Keratinocyte (primary cell): ENCODE measurements around the gene MT1E.

Experiments
- CTCF ChIP-seq, 3 experiments: IDR thresholded peaks in 1 of 3; conservative IDR thresholded peaks in 1 of 3; optimal IDR thresholded peaks in 1 of 3; 2 replicates in 2 of 3; 3 replicates in 1 of 3; pipeline versions ENCODE3 to v1.5.1; 2011; ENCODE audit warnings: low read length in 3 of 3, mild to moderate bottlenecking in 3 of 3, moderate library complexity in 2 of 3, control low read depth in 1 of 3, inconsistent platforms in 1 of 3; ENCODE audit not compliant: insufficient read depth in 2 of 3; ENCODE audit errors: extremely low read depth in 1 of 3
- EZH2 ChIP-seq: IDR thresholded peaks from one replicate; pipeline ENCODE4 v1.6.1; 2012; ENCODE audit warnings: inconsistent platforms, mild to moderate bottlenecking, low read length, moderate library complexity

DNA sequence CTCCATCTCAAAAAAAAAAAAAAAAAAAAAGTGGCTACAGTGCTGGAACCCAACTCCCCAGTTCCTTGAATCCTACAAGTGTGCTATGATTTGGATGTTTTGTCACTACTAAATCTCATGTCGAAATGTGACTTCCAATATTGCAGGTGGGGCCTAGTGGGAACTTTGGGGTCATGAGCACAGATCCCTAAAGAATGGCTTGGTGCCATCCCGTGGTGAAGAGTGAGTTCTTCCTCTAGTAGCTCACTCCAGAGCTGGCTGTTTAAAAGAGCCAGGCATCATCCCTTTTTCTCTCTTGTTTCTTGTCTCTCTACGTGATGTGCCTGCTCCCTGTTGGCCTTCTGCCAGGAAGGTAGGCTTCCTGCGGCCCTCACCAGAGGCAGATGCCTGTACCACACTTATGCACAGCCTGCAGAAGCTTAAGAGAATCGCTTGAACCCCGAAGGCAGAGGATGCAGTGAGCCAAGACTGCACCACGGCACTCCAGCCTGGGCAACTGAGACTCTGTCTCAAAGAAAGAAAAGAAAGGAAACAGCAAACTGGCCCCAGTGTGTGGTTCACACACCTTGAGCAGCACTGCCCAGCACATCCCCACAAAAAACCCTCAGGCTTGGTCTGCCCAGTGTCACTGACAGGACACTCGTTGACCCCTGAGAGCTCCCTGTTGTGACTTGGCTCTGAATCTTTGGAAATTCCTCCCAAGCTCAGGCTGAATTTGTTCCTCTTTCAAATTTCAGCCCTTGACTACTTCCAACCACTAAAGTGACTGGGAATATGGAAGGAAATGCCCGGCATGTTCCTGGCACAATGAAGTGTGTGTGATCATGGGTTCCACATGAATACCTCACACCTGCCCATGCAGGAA lies 3.1 kb downstream of the MT1E start:
- no peak for TF ChIP-seq CTCF (optimal IDR thresholded peaks at IDR 0.05 in 1 of 3, IDR thresholded peaks at IDR 0.05 in 1 of 3, conservative IDR thresholded peaks at IDR 0.05 in 1 of 3; ENCODE audit: extremely low read depth in 1 of 3, insufficient read depth in 2 of 3, low read length in 3 of 3)
- TF ChIP-seq EZH2, result no peak
